GM18508 (cell line): ENCODE results near the gene CCNY.

ENCODE experiments used
- ATAC-seq: cut with Tn5 transposase; IDR thresholded peaks from one replicate; pipeline ENCODE4 v1.9.1; 2021; ENCODE audit warnings: moderate number of reproducible peaks; ENCODE audit not compliant: insufficient read depth, unreplicated experiment

Gene CCNY

GRCh38 chr10:35600193-35600592 lies 263.9 kb downstream of the CCNY start:
- ATAC-seq = no peak

- no peak for ATAC-seq
These were observed 268.9 kb downstream of the CCNY start, which contains the start of gene GJD4 for GRCh38 chr10:35605191-35605590. Gene GJD4 (plus strand): TSS chr10:35605341. CDS start chr10:35605568, 227 bp downstream.

GRCh38 chr10:35606430-35606829 lies 270.1 kb downstream of the CCNY start:
- no peak for ATAC-seq

- no peak for ATAC-seq
These were observed 271.4 kb downstream of the CCNY start for GRCh38 chr10:35607475-35608327.

GRCh38 chr10:35608328-35608672 lies 272.0 kb downstream of the CCNY start:
- no peak for ATAC-seq

GRCh38 chr10:35611750-35612149 lies 275.4 kb downstream of the CCNY start:
- no peak for ATAC-seq

- no peak for ATAC-seq
These were observed 276.2 kb downstream of the CCNY start for GRCh38 chr10:35612385-35613106.

- ATAC-seq = no peak
These were observed 276.8 kb downstream of the CCNY start for GRCh38 chr10:35613107-35613440.

- ATAC-seq = no peak
These were observed 277.4 kb downstream of the CCNY start for GRCh38 chr10:35613597-35614226.

- no peak for ATAC-seq
These were observed 278.0 kb downstream of the CCNY start for GRCh38 chr10:35614312-35614711.
